Suppressor macrophage (primary cell): ENCODE measurements around the gene ZBTB7A.

Source experiments
- DNase-seq, 4 experiments: peaks; one replicate each; pipeline ENCODE4 v3.0.0-alpha.2; 2020 to 2022

ZBTB7A gene

GRCh38 chr19:4053423-4054324 lies 13.0 kb downstream of the ZBTB7A start:
- DNase-seq, result no peak

- DNase-seq, result peak; percentile 83 to 93 (median 90)
These were observed 13.7 kb downstream of the ZBTB7A start for GRCh38 chr19:4052993-4053422.

- DNase-seq, result peak in 2 of 4 experiments; percentile 63 to 76
These were observed 14.3 kb downstream of the ZBTB7A start for GRCh38 chr19:4052114-4052992.

GRCh38 chr19:4051175-4052101 lies 15.3 kb downstream of the ZBTB7A start:
- DNase-seq, result peak; percentile 86 to 93 (median 92)

- no peak for DNase-seq
These were observed 17.3 kb downstream of the ZBTB7A start for GRCh38 chr19:4049432-4049831.

- no peak for DNase-seq
These were observed 19.6 kb downstream of the ZBTB7A start for GRCh38 chr19:4046946-4047683.

- DNase-seq, result no peak
These were observed 20.4 kb downstream of the ZBTB7A start for GRCh38 chr19:4046362-4046691.

GRCh38 chr19:4045597-4046361 lies 20.9 kb downstream of the ZBTB7A start:
- no peak for DNase-seq

GRCh38 chr19:4044990-4045465 lies 21.7 kb downstream of the ZBTB7A start:
- DNase-seq, result no peak

- DNase-seq, result no peak
These were observed 22.6 kb downstream of the ZBTB7A start for GRCh38 chr19:4043966-4044715.

- DNase-seq, result no peak
These were observed 23.3 kb downstream of the ZBTB7A start for GRCh38 chr19:4043401-4043800.

GRCh38 chr19:4042731-4043082 lies 24.0 kb downstream of the ZBTB7A start:
- no peak for DNase-seq

- no peak for DNase-seq
These were observed 24.5 kb downstream of the ZBTB7A start for GRCh38 chr19:4042064-4042730.

GRCh38 chr19:4038661-4039423 lies 27.9 kb downstream of the ZBTB7A start:
- DNase-seq, result no peak

GRCh38 chr19:4038057-4038456 lies 28.6 kb downstream of the ZBTB7A start:
- DNase-seq, result no peak

GRCh38 chr19:4037301-4037949 lies 29.3 kb downstream of the ZBTB7A start:
- DNase-seq, result no peak

GRCh38 chr19:4036576-4037300 lies 30.0 kb downstream of the ZBTB7A start:
- no peak for DNase-seq
